ENCODE results near the gene RPL13.
"Not testable (repeated sequence)": the region's sequence is repeated elsewhere in the genome, so short reads cannot be mapped to it uniquely, and the experiment has no call there.

Gene RPL13

GRCh38 chr16:89577055-89577759 lies 16.7 kb downstream of the RPL13 start:
- no peak for DNase-seq (ENCODE audit: low spot score)

GRCh38 chr16:89579351-89579750 lies 18.9 kb downstream of the RPL13 start:
- DNase-seq (ENCODE audit: low spot score), result no peak

DNA sequence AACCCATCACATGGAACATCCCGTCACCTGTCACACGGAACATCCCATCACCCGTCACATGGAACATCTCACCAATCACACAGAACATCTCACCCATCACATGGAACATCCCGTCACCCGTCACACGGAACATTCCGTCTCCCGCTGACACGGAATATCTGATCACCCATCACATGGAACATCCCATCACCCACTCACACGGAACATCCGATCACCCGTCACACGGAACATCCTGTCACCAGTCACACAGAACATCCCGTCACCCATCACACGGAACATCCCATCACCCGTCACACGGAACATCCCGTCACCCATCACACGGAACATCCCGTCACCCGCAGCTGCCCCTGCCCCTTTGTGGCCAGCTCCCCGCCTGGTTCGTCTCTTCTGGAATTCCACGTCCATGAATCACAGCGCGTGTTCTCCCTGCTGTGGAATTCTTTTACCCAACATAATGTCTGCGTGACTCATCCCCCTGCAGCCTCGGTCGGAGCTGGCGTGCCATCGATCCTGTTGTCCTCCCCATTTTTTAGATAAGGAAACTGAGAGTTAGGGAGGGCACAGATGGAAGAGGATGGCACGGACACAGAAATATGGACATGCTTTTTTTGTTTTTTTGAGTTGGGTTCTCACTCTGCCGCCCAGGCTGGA lies 20.7 kb downstream of the RPL13 start:
- peak; percentile 88 for DNase-seq (ENCODE audit: low spot score)

- peak; percentile 65 for DNase-seq (ENCODE audit: low spot score)
Measured at GRCh38 chr16:89581861-89582563, 21.5 kb downstream of the RPL13 start.

GRCh38 chr16:89582614-89583196 lies 22.2 kb downstream of the RPL13 start:
- no peak for DNase-seq (ENCODE audit: low spot score)

DNA sequence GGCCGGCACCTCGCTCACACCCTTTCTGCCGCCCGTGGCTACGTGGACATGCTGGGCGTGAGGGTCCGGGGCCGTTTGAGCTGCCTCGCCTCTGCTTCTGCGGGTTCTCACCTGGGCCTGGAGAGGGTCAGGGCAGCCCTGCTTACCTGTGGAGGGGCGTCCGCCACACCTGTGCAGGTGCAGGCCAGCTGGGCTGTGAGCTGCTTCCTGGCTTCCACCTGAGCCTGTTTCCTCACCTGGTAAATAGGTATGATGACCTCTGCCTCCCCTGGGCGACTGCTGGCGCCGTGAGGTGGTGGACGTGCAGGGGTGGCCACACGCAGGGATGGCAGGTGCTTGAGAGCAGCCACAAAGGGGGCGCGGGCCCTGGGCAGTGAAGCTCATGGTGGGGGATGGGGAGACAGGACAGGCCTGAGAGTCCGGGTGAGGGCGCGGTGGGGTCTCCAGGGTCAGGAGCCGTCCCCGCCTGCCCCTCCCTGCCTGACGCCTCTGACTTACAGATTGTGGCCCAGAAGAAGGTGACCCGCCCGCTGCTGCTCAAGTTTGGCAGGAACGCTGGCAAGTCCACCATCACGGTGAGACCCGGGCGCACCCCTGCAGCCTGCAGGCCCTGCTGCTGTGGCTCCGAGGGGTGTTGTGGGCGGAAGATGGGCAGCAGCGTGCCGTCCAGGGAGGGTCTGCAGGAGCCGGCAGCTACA lies 22.9 kb downstream of the RPL13 start:
- no peak for DNase-seq (ENCODE audit: low spot score)

GRCh38 chr16:89583895-89584644 lies 23.6 kb downstream of the RPL13 start:
- no peak for DNase-seq (ENCODE audit: low spot score)

GRCh38 chr16:89584768-89585549 lies 24.5 kb downstream of the RPL13 start:
- no peak for DNase-seq (ENCODE audit: low spot score)

DNA sequence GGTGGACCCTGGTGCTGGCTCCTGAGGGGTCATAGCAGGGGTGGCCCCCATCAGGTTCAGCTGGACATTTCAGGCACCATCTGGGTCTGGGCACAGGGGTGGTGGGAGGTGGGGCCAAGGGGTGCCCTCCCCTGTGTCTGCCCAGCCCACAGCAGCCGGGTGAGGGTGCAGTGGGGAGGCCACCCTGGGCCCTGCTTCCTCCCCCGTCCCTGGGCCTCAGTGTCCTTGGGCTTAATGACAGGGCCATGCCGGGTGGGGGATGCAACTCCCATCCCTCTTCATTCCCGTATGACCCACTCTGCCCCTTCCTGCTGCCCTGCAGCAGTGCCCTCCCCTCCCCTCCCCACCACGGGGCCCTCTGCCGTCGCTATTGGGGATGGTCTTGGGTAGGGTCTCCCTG lies 25.7 kb downstream of the RPL13 start:
- DNase-seq (ENCODE audit: low spot score), result no peak

- DNase-seq (ENCODE audit: low spot score), result no peak
Measured at GRCh38 chr16:89586853-89587252, 26.4 kb downstream of the RPL13 start.

GRCh38 chr16:89587676-89588075 lies 27.2 kb downstream of the RPL13 start:
- not testable (repeated sequence) for DNase-seq (ENCODE audit: low spot score)

DNA sequence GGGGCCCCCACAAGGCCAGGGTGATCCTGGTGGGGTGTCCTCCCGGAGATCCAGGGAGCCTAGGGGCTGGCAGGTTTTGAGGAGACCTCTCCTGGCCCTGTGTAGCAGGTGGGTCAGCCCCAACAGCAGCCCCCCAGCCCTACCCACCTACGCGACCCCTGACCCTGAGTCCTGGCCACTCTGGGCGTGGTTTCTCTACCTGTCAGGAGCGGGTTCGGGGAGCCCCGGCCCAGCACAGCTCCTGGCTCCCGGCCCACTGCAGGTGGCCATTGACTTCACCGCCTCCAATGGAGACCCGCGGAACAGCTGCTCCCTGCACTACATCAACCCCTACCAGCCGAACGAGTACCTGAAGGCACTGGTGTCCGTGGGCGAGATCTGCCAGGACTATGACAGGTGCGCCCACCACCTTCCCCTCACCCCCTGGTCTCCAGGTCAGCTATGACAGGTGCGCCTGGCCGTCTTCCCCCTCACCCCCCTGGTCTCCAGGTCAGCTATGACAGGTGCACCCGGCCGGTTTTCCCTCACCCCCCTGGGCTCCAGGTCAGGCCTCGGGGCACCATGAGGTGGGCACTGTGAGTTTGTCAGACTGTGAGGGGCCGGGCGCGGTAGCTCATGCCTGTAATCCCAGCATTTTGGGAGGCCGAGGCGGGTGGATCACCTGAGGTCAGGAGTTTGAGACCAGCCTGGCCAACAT lies 28.1 kb downstream of the RPL13 start:
- DNase-seq (ENCODE audit: low spot score), result no peak

DNA sequence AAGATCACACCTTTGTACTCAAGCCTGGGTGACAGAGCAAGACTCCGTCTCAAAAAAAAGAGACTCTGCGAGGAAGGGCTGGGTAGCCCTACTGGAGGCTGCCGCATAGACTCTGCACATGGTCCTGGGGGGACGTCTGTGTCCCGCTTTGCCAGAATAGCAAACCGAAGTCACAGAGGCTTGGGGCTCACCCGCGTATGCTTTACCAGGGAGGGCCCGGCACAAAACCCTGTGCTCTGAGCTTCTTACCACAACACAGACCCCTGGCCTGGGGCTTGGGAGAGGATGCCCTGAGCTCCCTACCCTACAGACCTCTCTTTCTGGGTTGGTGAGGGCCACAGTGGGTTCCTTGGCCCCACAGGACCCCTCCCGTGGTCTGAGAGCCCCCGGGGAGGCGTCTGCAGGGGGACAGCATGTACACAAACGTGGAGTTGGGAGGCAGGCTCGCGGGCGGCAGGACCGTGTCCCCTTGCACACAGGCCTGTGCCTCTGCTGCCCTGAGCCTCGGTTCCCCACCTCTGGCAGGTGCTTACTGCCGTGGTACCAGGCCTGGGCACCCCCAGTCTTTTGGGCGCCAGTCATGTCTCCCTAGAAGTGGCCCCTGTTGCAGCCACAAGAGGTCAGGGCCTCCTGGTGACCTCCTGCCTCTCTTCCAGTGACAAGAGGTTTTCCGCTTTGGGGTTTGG lies 28.9 kb downstream of the RPL13 start:
- no peak for DNase-seq (ENCODE audit: low spot score)

DNA sequence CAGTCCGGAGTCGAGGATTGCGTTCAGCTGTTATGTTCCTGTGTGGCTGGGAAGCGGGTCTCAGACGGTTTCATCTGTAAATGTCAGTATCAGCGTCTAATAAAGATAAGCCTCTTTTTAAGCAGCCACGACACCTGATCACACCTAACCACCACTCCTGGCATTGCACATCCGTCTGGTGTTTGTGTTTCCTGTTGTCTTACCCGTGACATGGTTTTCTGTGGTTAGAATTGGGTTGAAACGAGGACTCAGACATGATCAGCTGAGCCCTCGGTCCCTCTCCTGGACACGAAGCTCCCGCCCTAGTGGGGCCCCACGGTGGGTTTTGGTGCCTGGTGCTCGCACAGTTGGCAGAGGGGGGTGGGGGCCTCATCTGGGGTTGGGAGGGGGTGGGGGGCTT lies 33.4 kb downstream of the RPL13 start:
- DNase-seq (ENCODE audit: low spot score), result no peak

- DNase-seq (ENCODE audit: low spot score), result no peak
Measured at GRCh38 chr16:89595330-89596060, 35.0 kb downstream of the RPL13 start.

- no peak for DNase-seq (ENCODE audit: low spot score)
Measured at GRCh38 chr16:89596061-89596689, 35.7 kb downstream of the RPL13 start.

GRCh38 chr16:89596957-89597649 lies 36.6 kb downstream of the RPL13 start:
- no peak for DNase-seq (ENCODE audit: low spot score)

DNA sequence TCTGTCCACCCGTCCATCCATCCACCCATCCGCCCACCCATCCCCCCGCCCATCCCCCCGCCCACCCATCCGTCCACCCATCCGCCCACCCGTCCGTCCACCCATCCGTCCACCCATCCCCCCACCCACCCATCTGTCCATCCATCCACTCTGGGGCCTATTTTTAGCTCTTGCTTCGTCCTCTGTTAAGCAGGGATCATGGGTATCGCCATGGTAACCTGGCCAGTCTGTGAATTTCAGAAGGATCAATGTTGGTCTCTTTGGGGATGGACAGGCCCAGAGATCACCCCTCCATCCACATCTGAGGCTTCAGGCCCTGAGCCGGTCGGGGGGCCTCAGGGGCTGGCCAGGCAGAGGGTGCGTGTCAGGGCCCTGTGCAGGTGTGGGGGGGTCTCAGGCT lies 37.7 kb downstream of the RPL13 start:
- DNase-seq (ENCODE audit: low spot score), result no peak

All from kidney capillary endothelial cell (primary cell).